T-helper 2 cell treated with Interferon-gamma antibody and Interleukin-4, amounts not matched to agents 5 μg/mL and 100 μg/mL, for 36 hours (primary cell): ENCODE measurements around the gene C1orf105.
A peak's percentile ranks its signal among the peaks of the same experiment; 100 is the strongest.

Source experiments
- DNase-seq: peaks from one replicate; pipeline ENCODE4 v3.0.0; 2021; ENCODE audit warnings: low spot score
- H3K27ac Mint-ChIP-seq: one replicate; pipeline ENCODE4 v1.8.0; 2021; ENCODE audit warnings: mild to moderate bottlenecking, mixed read lengths
- H3K27me3 Mint-ChIP-seq: one replicate; pipeline ENCODE4 v1.8.0; 2021; ENCODE audit warnings: low read depth, mixed read lengths
- H3K36me3 Mint-ChIP-seq: one replicate; pipeline ENCODE4 v1.8.0; 2021; ENCODE audit warnings: low read depth, mixed read lengths
- H3K4me1 Mint-ChIP-seq: one replicate; pipeline ENCODE4 v1.8.0; 2021; ENCODE audit warnings: low read depth, mixed read lengths
- H3K4me3 Mint-ChIP-seq: one replicate; pipeline ENCODE4 v1.8.0; 2022; ENCODE audit warnings: mild to moderate bottlenecking, moderate library complexity, mixed read lengths
- H3K9me3 Mint-ChIP-seq: one replicate; pipeline ENCODE4 v1.8.0; 2021; ENCODE audit warnings: mixed read lengths

Gene C1orf105

GRCh38 chr1:172448995-172449584 lies 28.6 kb downstream of the C1orf105 start:
- Mint-ChIP-seq H3K27me3 (no peaks in the 10 kb centered on the region), H3K9me3 (no peaks in the 10 kb centered on the region), H3K4me1 (peaks cover 26% of the 10 kb centered on the region), H3K4me3 (no peak overlapping the region), H3K36me3 (no peaks in the 10 kb centered on the region), H3K27ac (peak overlapping the region; percentile 43)
- DNase-seq = peak; percentile 13

GRCh38 chr1:172449585-172450523 lies 29.4 kb downstream of the C1orf105 start:
- Mint-ChIP-seq H3K27me3 (no peaks in the 10 kb centered on the region), H3K27ac (peak overlapping the region; percentile 89), H3K4me3 (peak overlapping the region; percentile 57), H3K36me3 (no peaks in the 10 kb centered on the region), H3K4me1 (peaks cover 26% of the 10 kb centered on the region), H3K9me3 (no peaks in the 10 kb centered on the region)
- DNase-seq = peak; percentile 40

- Mint-ChIP-seq H3K4me3 (peak overlapping the region; percentile 57), H3K36me3 (no peaks in the 10 kb centered on the region), H3K27me3 (no peaks in the 10 kb centered on the region), H3K27ac (peak overlapping the region; percentile 89), H3K4me1 (peaks cover 26% of the 10 kb centered on the region), H3K9me3 (no peaks in the 10 kb centered on the region)
- no peak for DNase-seq
Observed at GRCh38 chr1:172450524-172450885, 30.0 kb downstream of the C1orf105 start.

GRCh38 chr1:172451002-172451443 lies 30.5 kb downstream of the C1orf105 start:
- Mint-ChIP-seq H3K4me1 (peaks cover 26% of the 10 kb centered on the region), H3K9me3 (no peaks in the 10 kb centered on the region), H3K27me3 (no peaks in the 10 kb centered on the region), H3K36me3 (no peaks in the 10 kb centered on the region), H3K4me3 (peak overlapping the region; percentile 57), H3K27ac (peak overlapping the region; percentile 89)
- DNase-seq = peak; percentile 46

- Mint-ChIP-seq H3K36me3 (no peaks in the 10 kb centered on the region), H3K27ac (no peak overlapping the region), H3K4me1 (peaks cover 26% of the 10 kb centered on the region), H3K27me3 (peaks cover under 1% of the 10 kb centered on the region), H3K9me3 (no peaks in the 10 kb centered on the region), H3K4me3 (no peak overlapping the region)
- no peak for DNase-seq
Observed at GRCh38 chr1:172452536-172453152, 32.2 kb downstream of the C1orf105 start.

GRCh38 chr1:172453153-172453545 lies 32.7 kb downstream of the C1orf105 start:
- no peak overlapping the region for H3K27ac Mint-ChIP-seq
- H3K36me3 Mint-ChIP-seq = no peaks in the 10 kb centered on the region
- H3K4me1 Mint-ChIP-seq = peaks cover 26% of the 10 kb centered on the region
- H3K27me3 Mint-ChIP-seq = peaks cover 5% of the 10 kb centered on the region
- DNase-seq = no peak
- no peaks in the 10 kb centered on the region for H3K9me3 Mint-ChIP-seq
- no peak overlapping the region for H3K4me3 Mint-ChIP-seq

GRCh38 chr1:172453607-172454006 lies 33.1 kb downstream of the C1orf105 start:
- peaks cover 5% of the 10 kb centered on the region for H3K27me3 Mint-ChIP-seq
- no peak overlapping the region for H3K27ac Mint-ChIP-seq
- peaks cover 26% of the 10 kb centered on the region for H3K4me1 Mint-ChIP-seq
- no peaks in the 10 kb centered on the region for H3K36me3 Mint-ChIP-seq
- H3K9me3 Mint-ChIP-seq = no peaks in the 10 kb centered on the region
- H3K4me3 Mint-ChIP-seq = no peak overlapping the region
- DNase-seq = no peak

GRCh38 chr1:172455451-172455850 lies 35.0 kb downstream of the C1orf105 start:
- Mint-ChIP-seq H3K9me3 (no peaks in the 10 kb centered on the region), H3K27me3 (peaks cover 13% of the 10 kb centered on the region), H3K36me3 (no peaks in the 10 kb centered on the region), H3K27ac (no peak overlapping the region), H3K4me1 (peaks cover 15% of the 10 kb centered on the region), H3K4me3 (no peak overlapping the region)
- DNase-seq = no peak

- H3K4me3 Mint-ChIP-seq = no peak overlapping the region
- no peaks in the 10 kb centered on the region for H3K9me3 Mint-ChIP-seq
- H3K4me1 Mint-ChIP-seq = peaks cover 6% of the 10 kb centered on the region
- no peak overlapping the region for H3K27ac Mint-ChIP-seq
- H3K36me3 Mint-ChIP-seq = no peaks in the 10 kb centered on the region
- DNase-seq = no peak
- peaks cover 20% of the 10 kb centered on the region for H3K27me3 Mint-ChIP-seq
Observed at GRCh38 chr1:172456344-172456769, 35.9 kb downstream of the C1orf105 start.

GRCh38 chr1:172457479-172458130 lies 37.1 kb downstream of the C1orf105 start:
- Mint-ChIP-seq H3K4me3 (no peak overlapping the region), H3K4me1 (peaks cover 3% of the 10 kb centered on the region), H3K27ac (no peak overlapping the region), H3K27me3 (peaks cover 20% of the 10 kb centered on the region), H3K36me3 (no peaks in the 10 kb centered on the region), H3K9me3 (no peaks in the 10 kb centered on the region)
- no peak for DNase-seq

- H3K27me3 Mint-ChIP-seq = peaks cover 20% of the 10 kb centered on the region
- H3K4me3 Mint-ChIP-seq = no peak overlapping the region
- no peaks in the 10 kb centered on the region for H3K9me3 Mint-ChIP-seq
- no peak overlapping the region for H3K27ac Mint-ChIP-seq
- H3K4me1 Mint-ChIP-seq = peaks cover 2% of the 10 kb centered on the region
- no peaks in the 10 kb centered on the region for H3K36me3 Mint-ChIP-seq
- DNase-seq = no peak
Observed at GRCh38 chr1:172460177-172460576, 39.7 kb downstream of the C1orf105 start.

GRCh38 chr1:172460887-172461315 lies 40.4 kb downstream of the C1orf105 start:
- Mint-ChIP-seq H3K27me3 (peaks cover 20% of the 10 kb centered on the region), H3K36me3 (no peaks in the 10 kb centered on the region), H3K4me3 (no peak overlapping the region), H3K27ac (no peak overlapping the region), H3K9me3 (no peaks in the 10 kb centered on the region), H3K4me1 (peaks cover 2% of the 10 kb centered on the region)
- no peak for DNase-seq

GRCh38 chr1:172465617-172466016 lies 45.1 kb downstream of the C1orf105 start:
- H3K27me3 Mint-ChIP-seq = peaks cover 5% of the 10 kb centered on the region
- H3K4me1 Mint-ChIP-seq = peaks cover 2% of the 10 kb centered on the region
- no peak overlapping the region for H3K4me3 Mint-ChIP-seq
- H3K9me3 Mint-ChIP-seq = no peaks in the 10 kb centered on the region
- DNase-seq = no peak
- H3K27ac Mint-ChIP-seq = no peak overlapping the region
- H3K36me3 Mint-ChIP-seq = no peaks in the 10 kb centered on the region
